Fibroblast of skin of left biceps (primary cell): ENCODE data around the gene FKBP9.
A peak's percentile ranks its signal among the peaks of the same experiment; 100 is the strongest.
"Not testable (repeated sequence)": the region's sequence is repeated elsewhere in the genome, so short reads cannot be mapped to it uniquely, and the experiment has no call there.

ENCODE experiments used
- DNase-seq, 2 experiments: peaks; one replicate each; pipeline ENCODE4 v3.0.0-alpha.2; 2013; ENCODE audit warnings: low read depth in 2 of 2

Gene FKBP9

GRCh38 chr7:33005690-33006089, 48.5 kb downstream of the FKBP9 start:
- DNase-seq, result not testable (repeated sequence)

DNA sequence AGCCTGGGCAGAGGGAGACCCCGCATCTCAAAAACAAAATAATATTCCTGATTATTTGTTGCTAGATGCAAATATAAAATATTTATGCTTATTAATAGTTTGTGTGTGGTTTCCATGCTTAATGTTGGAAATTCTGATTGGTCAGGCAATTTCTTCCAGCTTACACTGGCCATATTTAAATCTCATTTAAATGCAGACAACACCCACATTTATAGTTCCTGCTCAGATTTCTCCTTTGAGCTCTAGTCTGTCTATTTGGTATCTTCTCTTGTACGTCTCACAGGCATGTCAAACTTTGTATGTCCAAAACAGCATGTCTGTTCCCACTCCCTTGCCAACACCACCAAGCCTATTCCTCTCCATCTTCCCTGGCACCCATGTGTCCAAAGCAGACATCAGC, 52.5 kb downstream of the FKBP9 start:
- no peak for DNase-seq

DNA sequence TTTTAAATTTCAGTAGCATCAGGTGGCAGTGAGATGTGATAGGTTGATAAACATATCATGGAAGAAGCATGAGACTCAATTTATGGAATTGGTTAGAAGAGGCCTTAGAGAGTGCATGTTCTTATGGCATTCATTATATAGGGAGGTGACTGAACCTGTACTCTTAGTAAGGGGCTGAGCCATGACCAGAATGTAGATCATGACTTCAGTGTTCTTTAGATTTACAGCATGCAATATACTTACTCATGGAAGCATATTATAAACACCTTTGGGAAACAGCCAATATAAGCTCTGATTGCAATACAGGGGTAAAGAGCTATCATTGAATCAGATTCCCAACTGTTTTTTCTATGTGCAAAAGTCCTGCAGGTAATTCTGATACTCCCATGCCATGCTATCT, 55.1 kb downstream of the FKBP9 start:
- no peak for DNase-seq

GRCh38 chr7:33024189-33024757, 67.0 kb downstream of the FKBP9 start:
- DNase-seq, result no peak

- DNase-seq, result no peak
These were observed 78.5 kb downstream of the FKBP9 start for GRCh38 chr7:33035776-33036175.

- no peak for DNase-seq
These were observed 81.4 kb downstream of the FKBP9 start for GRCh38 chr7:33038639-33039038.

DNA sequence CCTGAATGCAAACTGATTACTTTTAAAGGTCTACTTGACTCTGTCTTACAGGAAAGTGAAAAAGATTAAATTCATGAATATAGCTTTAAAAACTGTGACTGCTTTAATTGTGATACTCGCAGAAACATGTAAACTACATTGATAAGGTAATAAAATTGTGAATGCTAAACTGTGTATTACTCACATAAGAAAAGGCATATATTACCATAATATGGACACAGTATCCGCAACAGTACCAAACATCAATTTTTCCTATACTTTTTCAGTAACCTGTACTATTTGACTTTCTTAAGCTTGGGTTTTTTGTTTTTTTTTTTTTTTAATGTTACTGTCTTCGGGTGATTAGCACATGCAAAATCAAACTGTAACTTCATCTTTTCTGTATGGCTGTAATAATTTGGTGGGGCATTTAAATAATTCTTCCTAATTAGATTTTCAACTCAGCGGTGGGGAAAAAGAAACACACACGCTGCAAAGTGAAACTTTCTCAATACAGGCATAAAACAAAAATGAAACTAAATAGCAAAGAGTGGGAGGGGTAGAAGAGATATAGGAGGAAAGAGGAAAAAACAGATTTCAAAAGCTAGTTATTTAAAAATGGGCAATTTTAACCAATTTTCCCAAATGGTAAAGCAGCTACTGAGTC, 82.1 kb downstream of the FKBP9 start:
- no peak for DNase-seq

DNA sequence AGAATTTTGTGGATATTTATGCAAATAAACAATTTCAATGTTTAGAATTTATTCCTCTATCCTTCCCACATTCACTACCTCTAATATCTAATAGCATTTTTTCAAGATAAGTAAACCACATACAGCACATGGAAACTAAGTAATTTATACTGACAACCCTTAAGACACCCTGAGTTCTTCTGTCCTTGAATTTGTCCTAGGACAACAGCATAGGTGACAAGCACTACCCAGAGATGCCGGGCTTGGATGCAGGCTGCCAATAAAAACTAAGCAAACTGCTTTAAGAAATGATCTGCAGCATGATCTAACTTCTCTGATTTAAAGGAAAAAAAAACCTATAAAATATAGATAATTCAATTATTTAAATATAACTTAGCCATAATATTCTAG, 82.7 kb downstream of the FKBP9 start:
- DNase-seq, result no peak

- no peak for DNase-seq
These were observed 83.7 kb downstream of the FKBP9 start for GRCh38 chr7:33040803-33041516.

- no peak for DNase-seq
These were observed 84.6 kb downstream of the FKBP9 start for GRCh38 chr7:33041631-33042428.

DNA sequence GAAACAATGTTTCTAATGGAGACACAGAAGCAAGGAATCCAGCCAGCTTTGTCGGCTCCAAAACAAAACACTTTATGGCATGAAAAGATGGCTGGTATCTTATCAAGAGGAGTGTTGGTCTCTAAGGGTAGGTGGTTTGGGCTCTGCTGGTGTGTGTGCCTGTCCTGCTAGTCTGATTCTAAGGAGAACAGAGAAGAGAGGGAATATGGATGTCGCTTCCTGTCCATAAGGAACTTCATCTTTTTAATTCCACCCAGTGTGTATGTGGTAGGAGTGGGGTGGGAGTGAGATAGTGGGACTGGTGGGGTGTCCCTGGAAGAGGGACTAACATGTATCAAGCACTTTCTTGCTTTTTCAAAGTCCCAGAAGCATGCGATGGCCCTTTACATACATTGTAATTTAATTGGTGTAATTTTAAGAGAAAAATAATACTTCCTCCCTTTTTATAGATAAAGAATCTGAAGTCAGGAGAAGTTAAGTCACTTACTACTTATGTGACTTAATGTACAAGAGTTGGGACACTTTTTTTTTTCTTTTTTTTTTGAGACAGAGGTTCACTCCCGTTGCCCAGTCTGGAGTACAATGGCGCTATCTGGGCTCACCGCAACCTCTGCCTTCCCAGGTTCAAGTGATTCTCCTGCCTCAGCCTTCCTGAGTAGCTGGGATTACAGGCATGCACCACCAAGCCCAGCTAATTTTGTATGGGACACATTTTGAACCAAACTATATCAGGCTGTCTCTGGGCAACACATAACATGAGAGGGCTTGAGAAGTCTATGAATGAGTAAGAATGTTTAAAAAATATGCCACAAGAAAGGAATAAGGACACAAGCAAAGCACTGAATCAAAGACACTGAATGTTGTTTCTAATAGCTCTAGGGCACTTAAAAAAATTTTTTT, 86.5 kb downstream of the FKBP9 start:
- DNase-seq, result no peak

GRCh38 chr7:33044401-33044718, 87.1 kb downstream of the FKBP9 start:
- no peak for DNase-seq

- DNase-seq, result peak in 1 of 2 experiments; percentile 13
These were observed 87.7 kb downstream of the FKBP9 start for GRCh38 chr7:33044986-33045385.

- no peak for DNase-seq
These were observed 91.0 kb downstream of the FKBP9 start for GRCh38 chr7:33048257-33048656.

- no peak for DNase-seq
These were observed 91.5 kb downstream of the FKBP9 start for GRCh38 chr7:33048704-33049103.

DNA sequence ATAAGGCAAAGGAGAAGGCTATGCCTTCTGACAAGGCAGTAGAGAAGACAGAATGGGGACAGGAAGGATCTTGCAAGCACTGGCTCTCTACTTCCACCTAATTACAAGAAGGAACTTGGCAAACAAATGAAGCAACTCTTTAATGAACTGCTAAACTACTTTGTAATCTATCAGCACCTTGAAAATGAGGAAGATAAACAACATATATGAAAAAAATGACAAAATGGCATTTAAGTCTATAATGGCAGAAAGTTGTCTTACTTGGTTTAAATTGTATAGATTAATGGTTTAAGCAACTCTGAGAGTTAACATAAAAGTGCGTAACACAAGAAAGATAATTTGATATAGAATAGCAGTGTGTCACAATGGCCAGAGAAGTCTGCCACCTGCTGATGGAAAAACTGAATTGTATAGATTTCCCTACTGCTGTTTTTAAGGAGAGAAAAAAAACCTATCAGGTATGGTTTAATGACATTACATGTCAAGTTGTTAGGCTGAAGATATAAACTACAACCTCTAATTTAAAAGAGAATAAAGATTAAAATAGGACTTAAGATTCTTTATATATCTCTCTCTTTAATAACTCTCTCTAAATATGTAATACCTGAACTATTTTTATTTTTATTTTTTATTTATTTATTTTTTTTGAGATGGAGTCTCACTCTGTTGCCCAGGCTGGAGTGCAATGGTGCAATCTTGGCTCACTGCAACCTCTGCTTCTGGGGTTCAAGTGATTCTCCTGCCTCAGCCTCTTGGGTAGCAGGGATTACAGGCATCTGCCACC, 93.5 kb downstream of the FKBP9 start:
- DNase-seq, result peak in 1 of 2 experiments; percentile 20

DNA sequence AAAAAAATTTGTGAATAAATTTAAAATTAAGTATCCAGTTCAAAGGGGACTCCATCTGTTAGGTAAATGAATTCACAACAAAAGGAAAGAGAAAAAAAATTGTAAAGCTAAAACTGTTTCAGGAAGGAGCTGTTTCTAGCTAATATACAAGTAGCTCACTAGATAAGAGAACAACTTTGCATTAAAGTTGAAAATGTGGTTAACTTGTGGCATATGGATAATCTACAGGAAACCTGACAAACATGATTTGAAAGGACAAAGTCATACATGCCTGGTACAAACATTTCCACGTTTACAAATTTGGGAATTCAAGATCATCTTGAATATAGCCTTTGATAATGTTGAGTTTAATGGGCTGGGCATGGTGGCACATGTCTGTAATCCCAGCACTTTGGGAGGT, 96.5 kb downstream of the FKBP9 start:
- DNase-seq, result no peak

DNA sequence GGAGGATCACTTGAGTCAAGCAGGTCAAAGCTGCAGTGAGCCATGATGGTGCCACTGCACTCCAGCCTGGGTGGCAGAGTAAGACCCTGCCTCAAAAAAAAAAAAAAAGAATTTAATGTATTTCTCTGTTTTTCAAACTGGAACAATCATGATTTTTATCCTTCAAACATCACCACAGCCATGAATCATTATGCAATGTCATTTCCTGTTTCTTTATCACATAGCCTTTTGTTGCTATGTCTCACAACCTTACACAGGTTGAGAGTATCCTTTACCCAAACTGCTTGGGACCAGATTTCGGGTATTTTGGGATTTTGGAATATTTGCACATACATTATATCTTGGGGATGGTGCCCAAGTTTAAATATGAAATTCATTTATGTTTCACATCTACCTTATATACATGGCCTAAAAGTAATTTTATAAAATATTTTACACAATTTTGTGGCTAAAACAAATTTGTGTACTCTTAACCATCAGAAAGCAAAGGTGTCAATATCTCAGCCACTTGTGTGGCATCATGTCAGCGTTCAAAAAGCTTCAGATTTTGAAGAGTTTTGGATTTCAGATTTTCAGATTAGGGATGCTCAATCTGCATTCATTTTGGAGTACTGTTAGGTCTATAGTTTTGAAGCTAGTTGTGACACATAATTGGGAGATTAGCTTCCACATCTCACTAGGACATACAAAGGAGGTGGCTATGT, 97.2 kb downstream of the FKBP9 start:
- no peak for DNase-seq

- DNase-seq, result no peak
These were observed 97.9 kb downstream of the FKBP9 start for GRCh38 chr7:33055158-33055557.
